CD4-positive, alpha-beta T cell (primary cell): Measurements from ENCODE around the gene PHKB. TPM values are rescaled to one million over a fixed set of nuclear protein-coding genes. Genes with fewer than 3 reads are reported as not detected.

Experiments
- ATAC-seq: fragments of 200-7000 bp; cut with Tn5 transposase; one replicate; pipeline ENCODE4 v1.10.0; 2022; ENCODE audit warnings: mild to moderate bottlenecking; ENCODE audit not compliant: poor library complexity
- CTCF ChIA-PET: fragments of 350-600 bp; sonication (Branson Sonifier 250); formaldehyde crosslinking; loops from one replicate; lab custom pipeline; 2021; ENCODE audit warnings: antibody characterized with exemption, inconsistent platforms; lab: Charles Lee
- POLR2A ChIA-PET: fragments of 350-600 bp; sonication (Branson Sonifier 250); formaldehyde crosslinking; loops from one replicate; lab custom pipeline; 2021; ENCODE audit warnings: antibody characterized with exemption, inconsistent platforms; lab: Charles Lee
- DNase-seq, 14 experiments: peaks; one replicate each; pipeline ENCODE4 v3.0.0-alpha.2; 2013 to 2020; ENCODE audit warnings: mixed read lengths in 2 of 14
- H3K27ac ChIP-seq, 2 donors: one replicate each; pipeline versions ENCODE4 v1.5.1 to v1.7.0; 2013; ENCODE audit warnings: low read length in 2 of 2, low read depth in 1 of 2, mild to moderate bottlenecking in 1 of 2
- H3K27me3 ChIP-seq, 2 experiments: 1 replicate in 1 of 2; 2 replicates in 1 of 2; pipeline versions ENCODE4 v1.6.1 to v1.7.0; 2013; ENCODE audit warnings: low read length in 2 of 2, control low read depth in 1 of 2, mild to moderate bottlenecking in 1 of 2, moderate library complexity in 1 of 2; ENCODE audit not compliant: insufficient read depth in 2 of 2, control insufficient read depth in 1 of 2
- H3K36me3 ChIP-seq: one replicate; pipeline ENCODE4 v1.6.1; 2013; ENCODE audit warnings: low read length, control low read depth; ENCODE audit not compliant: insufficient read depth
- H3K4me1 ChIP-seq: one replicate; pipeline ENCODE4 v1.6.1; 2013; ENCODE audit warnings: low read length, control low read depth; ENCODE audit not compliant: insufficient read depth
- H3K4me3 ChIP-seq: one replicate; pipeline ENCODE4 v1.5.1; 2013; ENCODE audit warnings: mild to moderate bottlenecking, low read length, moderate library complexity
- H3K9me3 ChIP-seq, 2 experiments: 1 replicate in 1 of 2; 2 replicates in 1 of 2; pipeline versions ENCODE4 v1.6.1 to v1.7.0; 2013; ENCODE audit warnings: low read length in 2 of 2, mild to moderate bottlenecking in 2 of 2, control low read depth in 1 of 2, moderate library complexity in 1 of 2; ENCODE audit not compliant: control insufficient read depth in 1 of 2, insufficient read depth in 1 of 2
- H3K27ac Mint-ChIP-seq: one replicate; pipeline ENCODE4 v1.8.0; 2020; ENCODE audit warnings: mixed read lengths
- H3K27me3 Mint-ChIP-seq: one replicate; pipeline ENCODE4 v1.8.0; 2021; ENCODE audit warnings: mixed read lengths
- H3K36me3 Mint-ChIP-seq: one replicate; pipeline ENCODE4 v1.8.0; 2021; ENCODE audit warnings: low read depth, mixed read lengths
- H3K4me1 Mint-ChIP-seq: one replicate; pipeline ENCODE4 v1.8.0; 2021; ENCODE audit warnings: low read depth, mixed read lengths
- H3K4me3 Mint-ChIP-seq: one replicate; pipeline ENCODE4 v1.8.0; 2020; ENCODE audit warnings: mild to moderate bottlenecking, mixed read lengths
- H3K9me3 Mint-ChIP-seq: one replicate; pipeline ENCODE4 v1.8.0; 2020; ENCODE audit warnings: mixed read lengths
- CTCF ChIP-seq: fragments of 200-600 bp; IDR thresholded peaks from one replicate; pipeline ENCODE4 v1.8.0; 2022; ENCODE audit warnings: antibody characterized with exemption, mild to moderate bottlenecking
- intact Hi-C, 2 experiments: fragments of 100-400 bp; cut with DNase I in 1 of 2; cut with micrococcal nuclease in 1 of 2; formaldehyde crosslinking; loops; one replicate each; pipeline versions ENCODE4 v1.15.1 to v1.9.0; 2023 to 2025; cut with DNase I, micrococcal nuclease
- total RNA-seq, 174 experiments: library from RNA in 2 of 174; stranded (reverse) in 2 of 174; gene quantifications; one replicate each; pipeline ENCODE4 v1.2.3 and lab custom pipeline; 2021 to 2026

PHKB gene
- total RNA-seq, 2 experiments from 2014 or later, result 28.8 to 31.3 TPM

- intact Hi-C loops, result no loop called here
- Histone ChIP-seq H3K27ac (no peak overlapping the region), H3K27me3 (no peaks in the 10 kb centered on the region), H3K36me3 (peaks cover 35% of the 10 kb centered on the region), H3K4me3 (no peak overlapping the region), H3K9me3 (no peaks in the 10 kb centered on the region), H3K4me1 (no peaks in the 10 kb centered on the region)
- CTCF ChIA-PET, result no interaction called here
- Mint-ChIP-seq H3K9me3 (no peaks in the 10 kb centered on the region), H3K27ac (no peak overlapping the region), H3K36me3 (peaks cover 86% of the 10 kb centered on the region), H3K4me1 (no peaks in the 10 kb centered on the region), H3K27me3 (no peaks in the 10 kb centered on the region), H3K4me3 (no peak overlapping the region)
- TF ChIP-seq CTCF, result no peak
- no peak for ATAC-seq
- POLR2A ChIA-PET, result no interaction called here
- DNase-seq, result no peak
Observed at GRCh38 chr16:47666434-47666833, 205.3 kb downstream of the PHKB start.

DNA sequence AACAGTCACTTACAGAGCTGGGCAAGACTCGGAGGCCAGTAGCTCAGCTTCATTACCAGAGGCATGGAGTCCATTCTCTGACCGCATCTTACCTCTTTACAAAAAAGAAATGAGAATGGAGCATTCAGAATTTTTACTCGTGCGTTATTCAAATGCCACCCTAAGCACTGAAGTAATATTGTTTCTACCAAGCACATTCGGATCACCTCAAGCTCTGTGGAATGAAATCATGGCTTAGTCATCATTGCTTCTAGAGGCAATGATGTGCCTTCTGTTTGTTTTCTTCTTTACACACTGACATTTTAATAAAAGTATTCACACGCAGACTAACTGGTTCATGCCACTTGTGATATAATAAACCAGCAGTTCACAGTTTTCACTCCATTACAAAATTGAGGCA lies 206.8 kb downstream of the PHKB start:
- no peaks in the 10 kb centered on the region for H3K27me3 Mint-ChIP-seq
- Histone ChIP-seq H3K27ac (no peak overlapping the region), H3K4me3 (no peak overlapping the region), H3K27me3 (no peaks in the 10 kb centered on the region), H3K36me3 (peaks cover 25% of the 10 kb centered on the region), H3K9me3 (no peaks in the 10 kb centered on the region), H3K4me1 (no peaks in the 10 kb centered on the region)
- ATAC-seq (no peak), DNase-seq (no peak)
- H3K4me3 Mint-ChIP-seq, result no peak overlapping the region
- CTCF ChIA-PET, result no interaction called here
- H3K36me3 Mint-ChIP-seq, result peaks cover 87% of the 10 kb centered on the region
- TF ChIP-seq CTCF, result no peak
- H3K9me3 Mint-ChIP-seq, result no peaks in the 10 kb centered on the region
- no peak overlapping the region for H3K27ac Mint-ChIP-seq
- intact Hi-C loops, result no loop called here
- POLR2A ChIA-PET, result no interaction called here
- no peaks in the 10 kb centered on the region for H3K4me1 Mint-ChIP-seq

GRCh38 chr16:47672475-47672874 lies 211.3 kb downstream of the PHKB start:
- intact Hi-C loops, result no loop called here
- Mint-ChIP-seq H3K9me3 (no peaks in the 10 kb centered on the region), H3K4me1 (no peaks in the 10 kb centered on the region), H3K27me3 (no peaks in the 10 kb centered on the region), H3K4me3 (no peak overlapping the region), H3K36me3 (peaks cover 95% of the 10 kb centered on the region), H3K27ac (no peak overlapping the region)
- ATAC-seq (no peak), DNase-seq (no peak)
- ChIA-PET CTCF (no interaction called here), POLR2A (no interaction called here)
- no peak overlapping the region for H3K27ac ChIP-seq
- H3K27me3 ChIP-seq, result no peaks in the 10 kb centered on the region
- peaks cover 0 to 3% of the 10 kb centered on the region in 2 experiments for H3K9me3 ChIP-seq
- peaks cover 29% of the 10 kb centered on the region for H3K36me3 ChIP-seq
- no peak overlapping the region for H3K4me3 ChIP-seq
- H3K4me1 ChIP-seq, result no peaks in the 10 kb centered on the region
- no peak for TF ChIP-seq CTCF
